BE2C (cell line): ENCODE results near the gene CES2.
A peak's percentile ranks its signal among the peaks of the same experiment; 100 is the strongest.

Source experiments
- DNase-seq: peaks from one replicate; pipeline ENCODE4 v3.0.0-alpha.2; 2020
- H3K27me3 ChIP-seq: fragments of 250-450 bp; sonication (Bioruptor Pico); 2 replicates; pipeline ENCODE4 v1.5.1; 2020; ENCODE audit warnings: mild to moderate bottlenecking
- H3K36me3 ChIP-seq: fragments of 250-450 bp; sonication (Bioruptor Pico); 2 replicates; pipeline ENCODE4 v1.5.1; 2020; ENCODE audit warnings: mild to moderate bottlenecking
- H3K4me1 ChIP-seq: fragments of 250-450 bp; sonication (Bioruptor Pico); 2 replicates; pipeline ENCODE4 v1.5.1; 2020
- H3K4me3 ChIP-seq: 2 replicates; pipeline ENCODE4 v1.5.1; 2011; ENCODE audit warnings: low read depth, low read length
- H3K9me3 ChIP-seq: fragments of 250-450 bp; sonication (Bioruptor Pico); 2 replicates; pipeline ENCODE4 v1.5.1; 2020
- CTCF ChIP-seq: IDR thresholded peaks from 2 replicates; pipeline ENCODE4 v1.5.1; 2012; ENCODE audit warnings: mild to moderate bottlenecking, low read depth, low read length

Gene CES2

DNA sequence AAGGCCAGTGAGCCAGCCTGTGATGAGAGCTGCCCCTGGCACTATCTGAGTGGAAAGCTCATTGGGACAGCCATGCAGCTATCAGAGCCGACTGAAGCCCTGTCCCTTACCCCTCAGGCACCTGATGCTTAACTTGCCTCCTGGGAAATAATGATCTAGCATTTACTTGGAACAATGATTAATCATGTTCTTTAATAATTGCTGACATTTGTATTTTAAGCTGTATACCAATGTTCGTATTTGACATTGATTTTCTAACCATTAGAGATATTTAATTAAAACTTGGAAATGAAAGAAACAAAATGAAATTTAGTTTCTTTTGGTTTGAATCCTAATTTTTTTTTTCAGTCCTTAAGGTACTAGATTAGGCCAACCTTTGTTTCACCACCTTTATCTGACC is 44.5 kb upstream of the CES2 start:
- Histone ChIP-seq H3K36me3 (peaks cover 23% of the 10 kb centered on the region), H3K4me1 (peaks cover 12% of the 10 kb centered on the region), H3K9me3 (no peaks in the 10 kb centered on the region), H3K4me3 (no peak overlapping the region), H3K27me3 (no peaks in the 10 kb centered on the region)
- no peak for TF ChIP-seq CTCF
- no peak for DNase-seq

- H3K27me3 ChIP-seq, result no peaks in the 10 kb centered on the region
- no peak for TF ChIP-seq CTCF
- no peaks in the 10 kb centered on the region for H3K9me3 ChIP-seq
- peaks cover 19% of the 10 kb centered on the region for H3K36me3 ChIP-seq
- no peak for DNase-seq
- H3K4me3 ChIP-seq, result no peak overlapping the region
- H3K4me1 ChIP-seq, result peaks cover 12% of the 10 kb centered on the region
Observed at GRCh38 chr16:66891360-66891759, 44.0 kb upstream of the CES2 start.

- Histone ChIP-seq H3K4me1 (peaks cover 12% of the 10 kb centered on the region), H3K9me3 (no peaks in the 10 kb centered on the region), H3K27me3 (no peaks in the 10 kb centered on the region), H3K4me3 (no peak overlapping the region), H3K36me3 (peaks cover 15% of the 10 kb centered on the region)
- DNase-seq, result no peak
- no peak for TF ChIP-seq CTCF
Observed at GRCh38 chr16:66891797-66892196, 43.5 kb upstream of the CES2 start.

GRCh38 chr16:66894055-66894454 is 41.3 kb upstream of the CES2 start:
- Histone ChIP-seq H3K9me3 (no peaks in the 10 kb centered on the region), H3K27me3 (no peaks in the 10 kb centered on the region), H3K36me3 (peaks cover 8% of the 10 kb centered on the region; the same call in 1 of the 2 replicates), H3K4me1 (peaks cover 9% of the 10 kb centered on the region), H3K4me3 (no peak overlapping the region)
- TF ChIP-seq CTCF, result no peak
- DNase-seq, result no peak

GRCh38 chr16:66894948-66895688 is 40.2 kb upstream of the CES2 start:
- DNase-seq, result peak; percentile 81
- Histone ChIP-seq H3K4me1 (peaks cover 20% of the 10 kb centered on the region), H3K4me3 (no peak overlapping the region), H3K9me3 (no peaks in the 10 kb centered on the region), H3K27me3 (no peaks in the 10 kb centered on the region), H3K36me3 (peaks cover 6% of the 10 kb centered on the region; the same call in 1 of the 2 replicates)
- TF ChIP-seq CTCF, result peak; percentile 91

- Histone ChIP-seq H3K27me3 (no peaks in the 10 kb centered on the region), H3K4me1 (peaks cover 20% of the 10 kb centered on the region), H3K4me3 (no peak overlapping the region), H3K36me3 (peaks cover 6% of the 10 kb centered on the region; the same call in 1 of the 2 replicates), H3K9me3 (no peaks in the 10 kb centered on the region)
- DNase-seq, result no peak
- TF ChIP-seq CTCF, result no peak
Observed at GRCh38 chr16:66895689-66895979, 39.7 kb upstream of the CES2 start.
